GM18858 (cell line): ENCODE measurements around the gene FBXW11.
"Not testable (repeated sequence)": the region's sequence is repeated elsewhere in the genome, so short reads cannot be mapped to it uniquely, and the experiment has no call there.

Experiments
- ATAC-seq: cut with Tn5 transposase; IDR thresholded peaks from one replicate; pipeline ENCODE4 v1.9.1; 2021; ENCODE audit not compliant: unreplicated experiment

Gene FBXW11

GRCh38 chr5:171915700-171916099, 90.7 kb downstream of the FBXW11 start:
- ATAC-seq, result not testable (repeated sequence)

GRCh38 chr5:171914726-171915338, 91.6 kb downstream of the FBXW11 start:
- no peak for ATAC-seq

- no peak for ATAC-seq
Observed at GRCh38 chr5:171913987-171914273, 92.5 kb downstream of the FBXW11 start.

GRCh38 chr5:171911152-171911551, 95.3 kb downstream of the FBXW11 start:
- no peak for ATAC-seq

GRCh38 chr5:171908638-171909037, 97.8 kb downstream of the FBXW11 start:
- no peak for ATAC-seq

GRCh38 chr5:171907725-171908343, 98.6 kb downstream of the FBXW11 start:
- ATAC-seq, result peak; percentile 35

GRCh38 chr5:171906703-171907590, 99.5 kb downstream of the FBXW11 start:
- ATAC-seq, result no peak

GRCh38 chr5:171906066-171906570, 100.3 kb downstream of the FBXW11 start:
- ATAC-seq, result no peak

- no peak for ATAC-seq
Observed at GRCh38 chr5:171904886-171905285, 101.6 kb downstream of the FBXW11 start.

GRCh38 chr5:171901764-171902163, 104.7 kb downstream of the FBXW11 start:
- no peak for ATAC-seq

- ATAC-seq, result no peak
Observed at GRCh38 chr5:171899792-171900191, 106.6 kb downstream of the FBXW11 start.

GRCh38 chr5:171898879-171899278, 107.6 kb downstream of the FBXW11 start:
- ATAC-seq, result no peak

GRCh38 chr5:171898386-171898785, 108.1 kb downstream of the FBXW11 start:
- no peak for ATAC-seq

GRCh38 chr5:171897231-171897630, 109.2 kb downstream of the FBXW11 start:
- no peak for ATAC-seq

GRCh38 chr5:171895081-171895480, 111.4 kb downstream of the FBXW11 start:
- ATAC-seq, result no peak

- no peak for ATAC-seq
Observed at GRCh38 chr5:171893290-171893886, 113.0 kb downstream of the FBXW11 start.

GRCh38 chr5:171891595-171891994, 114.8 kb downstream of the FBXW11 start:
- ATAC-seq, result no peak

GRCh38 chr5:171891150-171891549, 115.3 kb downstream of the FBXW11 start:
- ATAC-seq, result no peak

- ATAC-seq, result no peak
Observed at GRCh38 chr5:171888051-171888481, 118.4 kb downstream of the FBXW11 start.

- not testable (repeated sequence) for ATAC-seq
Observed at GRCh38 chr5:171886037-171886436, 120.4 kb downstream of the FBXW11 start.

- ATAC-seq, result no peak
Observed at GRCh38 chr5:171882118-171882517, 124.3 kb downstream of the FBXW11 start.
